Esophagus squamous epithelium (tissue), 5 donors: Measurements from ENCODE around the gene TRPV6. TPM values are rescaled to one million over a fixed set of nuclear protein-coding genes. Genes with fewer than 3 reads are reported as not detected.

Source experiments
- DNase-seq: peaks from one replicate; lab custom pipeline; 2025; lab: John Stamatoyannopoulos, UW
- H3K27ac ChIP-seq, 4 donors: fragments of 200-600 bp; sonication (generic); one replicate each; pipeline ENCODE4 v1.5.1; 2016 to 2019; ENCODE audit warnings: mild to moderate bottlenecking in 1 of 4
- H3K27me3 ChIP-seq, 4 donors: fragments of 200-600 bp; sonication (generic); 1 replicate in 3 of 4; 2 replicates in 1 of 4; pipeline versions ENCODE4 v1.5.1 to v1.6.0; 2017 to 2021; ENCODE audit warnings: antibody characterized with exemption in 1 of 4
- H3K36me3 ChIP-seq, 3 donors: fragments of 200-600 bp; sonication (generic); one replicate each; pipeline ENCODE4 v1.5.1; 2016 to 2019
- H3K4me1 ChIP-seq, 3 donors: fragments of 200-600 bp; sonication (generic); one replicate each; pipeline ENCODE4 v1.5.1; 2017 to 2019
- H3K4me3 ChIP-seq, 4 donors: fragments of 200-600 bp; sonication (generic); 1 replicate in 3 of 4; 2 replicates in 1 of 4; pipeline ENCODE4 v1.5.1; 2016 to 2019; ENCODE audit warnings: mild to moderate bottlenecking in 2 of 4, moderate library complexity in 1 of 4
- H3K9me3 ChIP-seq, 3 donors: fragments of 200-600 bp; sonication (generic); one replicate each; pipeline ENCODE4 v1.5.1; 2016 to 2019
- POLR2A ChIP-seq, 4 donors: fragments of 450-650 bp; IDR thresholded peaks; one replicate each; pipeline ENCODE4 v1.6.1; 2017; ENCODE audit warnings: antibody characterized with exemption in 4 of 4, mild to moderate bottlenecking in 4 of 4, moderate library complexity in 3 of 4
- WGBS, 2 donors: methylation state at CpG; one replicate each; pipeline ENCODE4 v1.1.5; 2018; 5-methylcytosine and 5-hydroxymethylcytosine counted together
- intact Hi-C: fragments of 100-400 bp; cut with DNase I; formaldehyde crosslinking; loops from one replicate; pipeline ENCODE4 v1.15.0; 2022
- total RNA-seq, 4 donors: library from RNA; depleted of rRNA; stranded (reverse); fragments of >200 nt; gene quantifications; one replicate each; pipeline ENCODE4 v1.1.0, GENCODE V29; 2016
- TF ChIP-seq, protein P1 (sequence below), 6 experiments: fragments of 450-650 bp in 4 of 6; fragments of 200-600 bp in 2 of 6; sonication (generic) in 2 of 6; IDR thresholded peaks; one replicate each; pipeline ENCODE4 v1.5.1; 2016 to 2019; ENCODE audit warnings: antibody characterized with exemption in 6 of 6, mild to moderate bottlenecking in 4 of 6, moderate library complexity in 4 of 6
- donor health status: DM: yes; HTN: yes; CAD: no.

Gene TRPV6
- total RNA-seq, 4 donors from 2014 or later, result 0.79 to 6.9 (median 4.5) TPM

DNA sequence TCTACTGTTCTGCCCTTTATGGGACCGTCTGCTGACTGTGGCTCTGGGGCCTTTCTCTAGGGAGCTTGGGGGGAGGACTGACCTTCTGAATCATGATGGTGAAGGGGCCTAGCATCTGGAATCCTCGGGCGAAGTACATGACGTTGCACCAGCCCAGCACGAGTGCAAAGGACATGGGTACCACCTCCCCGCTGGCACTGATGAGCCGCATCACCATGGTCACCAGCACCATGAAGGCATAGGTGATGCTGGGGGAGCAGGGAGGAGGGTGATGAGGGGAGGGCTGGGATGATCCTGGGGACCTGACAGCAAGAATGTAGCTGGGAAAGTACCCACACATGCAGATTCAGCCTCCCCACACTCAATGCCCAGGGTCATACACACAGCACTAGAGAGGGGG, 11.1 kb downstream of the TRPV6 start:
- peaks cover 0 to 7% (median 0%) of the 10 kb centered on the region in 4 donors for H3K27me3 ChIP-seq
- H3K9me3 ChIP-seq, result no peaks in the 10 kb centered on the region
- no peak for TF ChIP-seq POLR2A (IDR thresholded peaks at IDR 0.05)
- TF ChIP-seq, protein P1, sequence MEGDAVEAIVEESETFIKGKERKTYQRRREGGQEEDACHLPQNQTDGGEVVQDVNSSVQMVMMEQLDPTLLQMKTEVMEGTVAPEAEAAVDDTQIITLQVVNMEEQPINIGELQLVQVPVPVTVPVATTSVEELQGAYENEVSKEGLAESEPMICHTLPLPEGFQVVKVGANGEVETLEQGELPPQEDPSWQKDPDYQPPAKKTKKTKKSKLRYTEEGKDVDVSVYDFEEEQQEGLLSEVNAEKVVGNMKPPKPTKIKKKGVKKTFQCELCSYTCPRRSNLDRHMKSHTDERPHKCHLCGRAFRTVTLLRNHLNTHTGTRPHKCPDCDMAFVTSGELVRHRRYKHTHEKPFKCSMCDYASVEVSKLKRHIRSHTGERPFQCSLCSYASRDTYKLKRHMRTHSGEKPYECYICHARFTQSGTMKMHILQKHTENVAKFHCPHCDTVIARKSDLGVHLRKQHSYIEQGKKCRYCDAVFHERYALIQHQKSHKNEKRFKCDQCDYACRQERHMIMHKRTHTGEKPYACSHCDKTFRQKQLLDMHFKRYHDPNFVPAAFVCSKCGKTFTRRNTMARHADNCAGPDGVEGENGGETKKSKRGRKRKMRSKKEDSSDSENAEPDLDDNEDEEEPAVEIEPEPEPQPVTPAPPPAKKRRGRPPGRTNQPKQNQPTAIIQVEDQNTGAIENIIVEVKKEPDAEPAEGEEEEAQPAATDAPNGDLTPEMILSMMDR (IDR thresholded peaks at IDR 0.05), result no peak
- intact Hi-C loops, result loop anchor here (10.0 kb wide), 1 partner anchor 130 kb away; no protein-coding TSS in a partner anchor
- peaks cover 0 to 46% (median 0%) of the 10 kb centered on the region in 3 donors for H3K36me3 ChIP-seq
- no peak for DNase-seq
- no peak overlapping the region for H3K4me3 ChIP-seq
- H3K4me1 ChIP-seq, result no peaks in the 10 kb centered on the region
- 82 to 86% methylated on average over 4 of the region's 7 CpGs for WGBS, 2 donors
- no peak overlapping the region for H3K27ac ChIP-seq

DNA sequence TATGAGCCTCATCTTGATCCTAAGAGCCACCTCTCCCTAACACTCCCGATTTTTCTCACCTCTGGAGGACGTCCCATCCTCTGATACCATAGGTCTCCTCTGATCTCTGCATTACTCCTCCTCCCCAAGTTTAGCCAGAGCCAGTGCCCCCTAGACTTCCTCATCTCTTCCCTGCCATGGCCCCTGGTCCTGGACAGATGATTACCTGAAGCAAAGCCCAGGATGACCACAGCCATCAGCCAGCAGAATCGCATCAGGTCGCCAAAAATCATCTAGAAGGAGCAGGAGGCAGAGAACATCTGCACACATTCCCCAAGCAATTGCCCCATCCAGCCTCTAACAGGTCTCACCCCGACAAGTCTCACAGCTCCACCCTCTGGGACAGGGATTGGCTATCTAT, 11.7 kb downstream of the TRPV6 start:
- WGBS, 2 donors, result 79 to 80% methylated on average over 4 to 5 of the region's 5 CpGs
- Histone ChIP-seq H3K9me3 (no peaks in the 10 kb centered on the region), H3K4me3 (no peak overlapping the region), H3K27me3 (peaks cover 0 to 7% (median 0%) of the 10 kb centered on the region in 4 donors), H3K27ac (no peak overlapping the region), H3K36me3 (peaks cover 0 to 51% (median 0%) of the 10 kb centered on the region in 3 donors), H3K4me1 (no peaks in the 10 kb centered on the region)
- DNase-seq, result no peak
- no peak for TF ChIP-seq POLR2A (IDR thresholded peaks at IDR 0.05)
- TF ChIP-seq, protein P1 (IDR thresholded peaks at IDR 0.05), result no peak
- intact Hi-C loops, result loop anchor here (10.0 kb wide), 1 partner anchor 131 kb away; no protein-coding TSS in a partner anchor

DNA sequence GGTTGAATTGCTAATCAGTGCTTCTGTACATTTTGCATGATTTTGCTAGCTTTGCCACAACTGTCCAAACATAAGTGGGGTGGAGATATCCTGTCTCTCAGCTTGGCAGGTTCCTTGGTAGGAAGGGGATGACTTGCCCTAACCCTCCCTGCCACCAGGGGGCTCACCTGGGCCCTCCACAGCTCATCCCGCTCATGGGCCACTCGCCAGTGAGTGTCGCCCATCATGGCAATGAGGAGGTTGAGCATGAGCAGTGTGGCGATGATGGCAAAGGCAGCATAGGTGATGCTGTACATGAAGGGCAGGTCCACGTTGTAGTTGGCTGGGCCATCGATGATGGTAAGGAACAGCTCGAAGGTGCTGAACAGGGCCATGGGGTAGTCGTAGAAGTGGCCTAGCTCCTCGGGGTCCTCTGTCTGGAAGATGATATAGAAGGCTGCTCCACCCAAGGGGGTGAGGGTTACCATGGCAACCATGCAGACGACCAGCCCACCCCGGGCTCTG, 12.2 kb downstream of the TRPV6 start:
- TF ChIP-seq, protein P1 (IDR thresholded peaks at IDR 0.05), result peak in 5 of 6 experiments; percentile 46 to 76 (median 56)
- TF ChIP-seq POLR2A (IDR thresholded peaks at IDR 0.05), result no peak

DNA sequence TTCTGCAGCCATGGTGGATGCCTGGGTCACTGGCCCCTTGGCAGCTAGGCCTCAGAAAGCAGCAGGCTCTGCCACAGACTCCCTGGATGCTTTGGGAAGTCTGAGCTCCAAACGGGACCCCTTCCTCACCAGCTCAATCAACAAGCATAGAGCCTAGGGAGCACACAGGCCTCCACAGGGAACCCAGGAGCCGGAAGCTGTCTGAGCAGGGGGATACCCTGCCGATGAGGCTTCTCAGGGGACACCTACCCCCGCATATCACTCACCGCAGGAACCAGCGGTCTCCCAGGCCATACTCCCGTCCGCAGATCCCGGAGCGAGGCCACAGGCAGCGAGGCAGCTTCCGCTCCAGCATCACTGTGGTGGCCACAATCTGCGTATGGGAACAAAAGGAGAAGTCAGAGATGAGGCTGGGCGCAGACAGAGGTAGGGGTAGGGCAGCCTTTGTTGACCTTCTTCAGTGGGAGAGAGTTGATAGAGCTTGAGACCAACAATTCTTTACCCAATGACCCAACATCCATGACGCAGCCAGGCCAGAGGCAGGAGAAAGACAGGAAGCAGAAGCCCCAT, 13.4 kb downstream of the TRPV6 start:
- no peak for DNase-seq
- WGBS, 2 donors, result 70 to 86% methylated on average over 1 to 9 of the region's 15 CpGs
- Histone ChIP-seq H3K27me3 (no peaks in the 10 kb centered on the region), H3K27ac (no peak overlapping the region), H3K36me3 (peaks cover 0 to 67% (median 0%) of the 10 kb centered on the region in 3 donors), H3K9me3 (no peaks in the 10 kb centered on the region), H3K4me3 (no peak overlapping the region), H3K4me1 (no peaks in the 10 kb centered on the region)
- intact Hi-C loops, result loop anchor here (10.0 kb wide), 1 partner anchor 133 kb away; no protein-coding TSS in a partner anchor
- TF ChIP-seq, protein P1 (IDR thresholded peaks at IDR 0.05), result no peak
- TF ChIP-seq POLR2A (IDR thresholded peaks at IDR 0.05), result no peak

More for the DNA sequence above, 12.2 kb downstream of the TRPV6 start:
- Histone ChIP-seq H3K36me3 (peaks cover 0 to 57% (median 0%) of the 10 kb centered on the region in 3 donors), H3K27me3 (peaks cover 0 to 5% (median 0%) of the 10 kb centered on the region in 4 donors), H3K9me3 (no peaks in the 10 kb centered on the region), H3K4me3 (no peak overlapping the region), H3K27ac (no peak overlapping the region), H3K4me1 (no peaks in the 10 kb centered on the region)
- intact Hi-C loops, result loop anchor here (10.0 kb wide), 1 partner anchor 131 kb away; no protein-coding TSS in a partner anchor
- DNase-seq, result no peak
- WGBS, 2 donors, result 72 to 89% methylated on average over 4 to 8 of the region's 11 CpGs
